Pons (tissue), 1 donor: Measurements from ENCODE around the gene ZNF773.
"Not testable (repeated sequence)": the region's sequence is repeated elsewhere in the genome, so short reads cannot be mapped to it uniquely, and the experiment has no call there.

Source experiments
- DNase-seq: peaks from one replicate; pipeline ENCODE4 v3.0.0-alpha.2; 2016; ENCODE audit warnings: low spot score

The ZNF773 gene

DNA sequence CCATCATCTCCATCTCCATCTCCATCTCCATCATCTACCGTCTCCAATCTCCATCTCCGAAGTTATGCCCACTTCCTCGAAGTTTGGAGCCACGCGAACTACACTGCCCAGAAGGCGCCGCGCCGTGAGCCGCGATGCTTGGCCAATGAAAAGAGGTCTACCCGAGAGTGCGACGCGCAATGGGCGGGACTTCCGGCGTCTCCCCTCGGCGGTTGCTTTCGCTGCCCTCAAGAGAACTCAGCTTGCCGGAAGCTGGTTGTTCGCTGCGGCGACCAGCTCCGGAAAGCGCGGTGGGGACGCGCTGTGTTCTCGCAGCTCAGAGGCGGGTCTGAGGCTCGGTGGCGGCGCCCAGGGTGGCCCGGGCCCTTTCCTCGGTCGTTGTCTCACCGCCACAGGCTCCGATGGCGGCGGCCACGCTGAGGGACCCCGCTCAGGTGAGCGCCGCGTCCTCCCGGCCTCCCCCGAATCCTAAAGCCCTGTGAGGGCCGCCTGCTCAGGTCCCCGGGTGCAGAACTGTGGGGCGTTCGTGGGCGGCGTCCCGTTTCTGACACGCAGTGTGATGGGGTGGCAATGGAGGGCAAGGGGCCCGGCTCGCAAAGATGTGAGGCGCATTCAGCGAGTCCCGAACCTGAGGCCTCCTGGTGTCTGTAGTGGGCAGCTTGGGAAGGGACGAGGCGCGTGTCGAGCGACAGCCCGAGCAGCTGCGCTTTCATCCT, at the start of gene ZNF773:
ZNF773 (plus strand) TSS at position 259 of the 716 bp plus-strand sequence; CDS start at position 402, 143 bp downstream.
- DNase-seq: peak; percentile 62

DNA sequence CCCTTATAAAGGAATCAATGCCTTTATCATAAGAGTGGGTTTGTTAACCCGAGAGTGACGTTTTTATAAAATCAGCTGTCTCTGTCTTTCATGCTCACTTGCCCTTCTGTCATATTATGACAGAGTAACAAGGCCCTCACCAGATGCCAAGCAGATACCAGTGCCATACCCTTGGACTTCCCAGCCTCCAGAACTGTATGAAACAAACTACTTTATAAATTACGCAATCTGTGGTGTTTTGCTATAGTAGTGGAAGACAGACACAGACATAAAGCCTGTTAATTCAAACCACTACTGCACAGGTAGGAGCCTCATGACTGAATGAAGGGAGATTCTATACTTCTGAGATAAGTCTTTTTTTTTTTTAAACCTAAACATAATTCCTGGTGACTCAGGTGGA, 47.4 kb upstream of the ZNF773 start:
- DNase-seq: no peak

DNA sequence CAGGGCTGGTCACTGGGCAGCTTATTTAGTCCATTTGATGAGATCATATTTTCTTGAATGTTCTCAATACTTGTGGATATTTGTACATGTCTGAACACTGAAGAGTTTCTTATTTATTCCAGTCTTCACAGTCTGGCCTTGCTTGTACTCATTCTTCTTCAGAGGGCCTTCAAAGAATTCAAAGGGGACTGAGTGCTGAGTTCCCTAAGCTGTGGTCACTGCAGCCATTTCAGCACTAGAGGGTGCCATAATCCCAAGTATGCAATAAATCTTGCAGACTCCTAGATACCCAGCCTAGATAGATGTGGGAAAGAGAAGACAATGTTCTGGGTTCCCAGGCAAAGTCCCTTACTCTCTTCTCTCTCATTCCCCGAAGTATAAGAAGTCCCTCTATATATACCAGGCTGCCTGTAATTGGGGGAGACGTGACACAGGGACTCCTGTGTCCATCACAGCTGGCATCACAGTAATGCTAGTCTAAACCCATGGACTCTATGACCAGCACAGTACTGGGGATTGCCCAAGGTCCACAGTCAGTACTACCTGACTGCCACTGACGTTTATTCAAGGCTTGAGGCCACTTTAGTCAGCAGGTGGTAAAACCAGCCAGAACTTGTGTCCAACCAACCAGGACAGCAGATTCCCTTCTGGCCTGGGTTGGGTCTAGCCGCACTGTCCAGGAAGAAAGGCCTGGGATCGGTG, 33.9 kb upstream of the ZNF773 start:
- no peak for DNase-seq

DNA sequence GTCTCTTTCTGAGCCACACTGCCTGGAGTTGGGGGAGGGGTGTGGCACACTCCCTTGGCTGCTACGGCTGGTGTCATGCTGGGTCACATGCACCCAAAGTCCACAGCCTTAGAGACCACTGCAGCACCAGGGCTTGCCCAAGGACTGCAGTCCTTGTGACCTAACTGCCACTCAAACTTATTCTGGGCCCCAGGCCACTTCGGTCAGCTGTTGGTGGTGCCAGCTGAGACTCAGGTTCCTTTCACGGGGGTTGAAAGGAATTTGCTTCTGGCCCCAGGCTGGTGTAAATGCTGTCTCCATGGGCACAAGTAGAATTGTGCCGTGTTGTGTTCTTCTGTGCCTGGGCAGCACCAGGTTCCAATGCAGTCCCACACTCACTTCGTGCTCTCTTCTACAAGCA, 33.2 kb upstream of the ZNF773 start:
- no peak for DNase-seq

- DNase-seq: no peak
Measured at GRCh38 chr19:57473646-57474045, 26.1 kb upstream of the ZNF773 start.

DNA sequence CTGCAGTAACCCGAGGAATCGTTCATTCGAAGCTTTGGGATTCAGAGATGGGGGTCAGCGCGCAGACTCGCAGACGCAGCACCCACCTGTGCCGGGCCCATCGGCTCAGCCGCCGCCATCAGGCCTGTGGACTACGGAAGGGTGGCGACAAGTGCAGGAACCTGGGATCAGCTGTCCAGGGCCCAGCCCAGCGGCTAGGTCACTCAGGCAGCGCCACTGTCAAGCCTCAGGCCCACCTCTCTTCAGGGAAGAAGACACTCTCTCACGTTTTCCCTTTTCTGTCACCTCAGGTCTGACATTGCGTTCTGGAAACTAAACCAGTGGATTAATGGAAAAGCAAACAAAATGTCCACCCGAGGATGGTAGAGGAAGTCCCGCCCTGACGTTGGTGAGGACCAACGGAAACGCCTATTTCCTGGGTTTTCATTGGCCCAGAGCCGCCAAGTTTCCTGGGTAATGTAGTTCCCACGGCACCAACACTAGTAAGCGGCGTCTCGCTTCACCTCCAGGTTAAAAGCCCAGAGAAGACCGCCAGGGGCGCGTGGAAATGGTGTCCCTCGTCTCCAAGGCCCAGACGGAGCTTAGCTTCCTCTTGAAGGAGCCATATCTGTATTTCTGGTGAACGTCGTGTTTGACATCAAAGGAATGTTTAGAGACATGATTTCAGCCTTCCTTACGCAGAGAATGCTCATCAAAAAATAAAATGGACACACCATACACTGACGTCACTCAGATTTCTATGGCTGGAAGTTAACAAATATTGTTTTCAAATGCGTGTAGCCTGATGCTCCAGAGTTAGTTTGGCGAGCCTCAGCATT, 22.3 kb upstream of the ZNF773 start, which contains the start of gene ZNF772:
ZNF772 (minus strand) TSS at position 376 of the 818 bp plus-strand sequence; CDS start at position 119, 257 bp downstream.
- peak; percentile 95 for DNase-seq

GRCh38 chr19:57487477-57488298, 12.1 kb upstream of the ZNF773 start, which contains the start of gene ZNF419:
Gene ZNF419 (plus strand): TSS chr19:57487750. CDS start chr19:57487951, 201 bp downstream.
- peak; percentile 90 for DNase-seq

DNA sequence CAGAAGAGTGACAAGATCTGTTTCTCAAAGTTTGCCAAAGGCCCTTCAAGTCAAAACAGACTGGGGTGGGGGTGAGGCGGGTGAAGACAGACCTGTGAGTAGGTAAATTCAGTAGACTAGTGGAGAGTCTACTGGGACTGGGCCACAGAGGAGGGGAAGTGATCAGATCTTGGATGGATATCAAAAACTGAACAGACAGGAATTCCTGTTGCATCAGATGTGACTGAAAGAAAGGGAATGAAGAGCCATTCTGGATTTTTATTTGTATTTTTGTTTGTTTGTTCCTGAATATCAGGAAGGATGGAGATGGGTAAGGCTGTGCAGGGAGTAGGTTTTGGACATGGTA, 11.5 kb upstream of the ZNF773 start:
- DNase-seq: not testable (repeated sequence)

DNA sequence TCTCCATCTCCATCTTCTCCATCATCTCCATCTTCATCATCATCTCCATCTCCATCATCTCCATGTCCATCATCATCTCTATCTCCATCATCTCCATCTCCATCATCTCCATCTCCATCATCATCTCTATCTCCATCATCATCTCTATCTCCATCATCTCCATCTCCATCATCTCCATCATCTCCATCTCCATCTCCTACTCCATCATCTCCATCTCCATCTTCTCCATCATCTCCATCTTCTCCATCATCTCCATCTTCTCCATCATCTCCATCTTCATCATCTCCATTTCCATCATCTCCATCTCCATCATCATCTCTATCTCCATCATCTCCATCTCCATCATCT, 432 bp upstream of the ZNF773 start:
- not testable (repeated sequence) for DNase-seq

GRCh38 chr19:57500400-57500799, 662 bp downstream of the ZNF773 start:
- not testable (repeated sequence) for DNase-seq

GRCh38 chr19:57506163-57506562, 6.4 kb downstream of the ZNF773 start:
- no peak for DNase-seq

- DNase-seq: no peak
Measured at GRCh38 chr19:57511484-57511883, 11.7 kb downstream of the ZNF773 start.

DNA sequence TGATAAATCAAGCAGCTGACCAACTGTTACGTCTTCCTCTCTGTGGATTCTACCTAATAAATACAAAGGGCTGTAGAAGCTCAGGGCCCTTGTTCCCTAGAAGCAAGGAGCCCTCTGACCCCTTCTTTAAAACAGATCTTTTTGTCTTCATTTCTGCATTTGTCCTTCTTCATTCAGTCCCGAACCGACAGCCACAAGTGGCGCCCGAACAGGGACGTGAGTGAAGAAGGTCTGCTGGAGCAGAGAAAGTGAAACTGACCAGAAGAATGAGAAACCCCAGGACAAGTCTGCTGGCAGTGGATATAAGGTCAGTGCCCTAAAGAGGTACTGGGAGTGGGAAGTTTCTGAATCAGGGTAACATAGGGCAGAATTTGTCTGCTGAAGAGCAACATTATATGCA, 13.1 kb downstream of the ZNF773 start:
- DNase-seq: no peak

GRCh38 chr19:57515255-57515654, 15.5 kb downstream of the ZNF773 start:
- DNase-seq: no peak

GRCh38 chr19:57518021-57518420, 18.3 kb downstream of the ZNF773 start:
- not testable (repeated sequence) for DNase-seq

GRCh38 chr19:57527136-57527881, 27.6 kb downstream of the ZNF773 start, which contains the start of gene ZNF549:
Gene ZNF549 (plus strand): TSS chr19:57527356. CDS start chr19:57527574, 218 bp downstream.
- DNase-seq: peak; percentile 69

- DNase-seq: no peak
Measured at GRCh38 chr19:57537953-57538547, 38.3 kb downstream of the ZNF773 start.

GRCh38 chr19:57546513-57546912, 46.8 kb downstream of the ZNF773 start:
- DNase-seq: no peak

DNA sequence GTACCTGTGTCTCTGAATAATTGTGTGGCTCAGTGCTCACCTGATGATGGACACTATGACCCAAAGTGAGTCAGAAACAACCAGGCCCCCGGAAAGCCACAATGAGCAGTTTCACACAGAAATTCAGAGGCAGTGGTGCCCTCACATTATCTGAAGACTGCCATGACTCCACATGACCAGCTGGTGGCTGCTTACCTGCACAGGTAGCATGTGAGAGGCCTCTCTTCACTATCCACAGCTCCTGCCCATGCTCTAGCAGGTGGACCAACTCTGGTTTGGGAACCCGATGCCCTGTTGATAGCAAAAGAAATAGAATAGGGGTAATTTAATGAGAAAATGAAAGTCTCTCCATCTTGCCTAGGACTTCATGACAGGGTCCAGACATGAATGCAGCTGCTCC, 52.7 kb downstream of the ZNF773 start:
- no peak for DNase-seq

- no peak for DNase-seq
Measured at GRCh38 chr19:57557659-57558058, 57.9 kb downstream of the ZNF773 start.
